ENCODE measurements around the gene HOXB8.

HOXB8 gene

DNA sequence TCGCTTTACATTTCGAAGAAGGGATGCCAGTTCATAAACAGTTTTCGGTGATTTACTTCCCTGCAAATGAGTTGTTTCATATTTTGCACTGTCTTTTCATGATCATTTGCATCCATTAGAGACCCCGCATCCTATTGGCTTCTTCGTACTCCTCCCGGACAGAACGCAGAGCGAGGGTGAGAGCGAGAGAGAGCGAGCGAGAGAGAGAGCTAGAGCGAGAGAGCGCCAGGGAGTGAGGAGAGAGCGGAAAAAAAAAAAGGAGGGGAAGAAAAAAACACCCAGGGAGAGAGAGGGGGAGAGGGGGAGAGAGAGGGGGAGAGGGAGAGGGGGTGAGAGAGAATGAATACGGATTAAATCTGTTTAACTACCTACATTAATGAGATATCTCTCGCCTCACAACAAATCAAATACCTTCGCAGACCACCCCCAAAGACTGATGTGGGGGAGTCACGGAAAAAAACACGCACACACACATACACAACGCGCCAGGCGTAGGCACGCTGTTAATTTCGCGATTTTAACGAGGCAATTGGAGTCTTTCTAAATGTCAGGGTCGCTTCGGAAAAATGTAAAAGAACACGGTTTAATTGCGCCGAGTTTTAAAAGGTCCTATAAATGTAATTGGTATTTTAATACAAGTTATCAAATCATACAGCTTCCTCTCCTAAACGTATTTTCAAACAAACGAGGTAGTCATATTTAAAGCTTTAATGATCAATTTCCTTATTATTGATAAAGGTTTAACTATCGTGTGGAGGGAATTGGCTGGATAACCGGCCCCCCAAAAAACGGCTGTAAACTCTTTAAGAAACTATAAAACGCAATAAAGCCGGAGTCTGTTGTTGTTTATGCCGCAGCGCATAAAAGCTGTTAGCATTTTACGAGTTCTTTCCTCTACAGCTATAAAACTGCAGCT, at the start of gene HOXB8:
Gene HOXB8, minus strand, starts transcription at position 246 of the 916 bp plus-strand sequence. CDS start 588 bp downstream, outside the sequence.
- no peak for DNase-seq (ENCODE audit: low read depth in 3 of 3)

- DNase-seq (ENCODE audit: low read depth in 3 of 3): no peak
These were observed 48.2 kb upstream of the HOXB8 start for GRCh38 chr17:48663134-48663924.

GRCh38 chr17:48655913-48656312, 40.8 kb upstream of the HOXB8 start:
- DNase-seq (ENCODE audit: low read depth in 3 of 3): no peak

- DNase-seq (ENCODE audit: low read depth in 3 of 3): no peak
These were observed 34.6 kb upstream of the HOXB8 start for GRCh38 chr17:48649741-48650140.

DNA sequence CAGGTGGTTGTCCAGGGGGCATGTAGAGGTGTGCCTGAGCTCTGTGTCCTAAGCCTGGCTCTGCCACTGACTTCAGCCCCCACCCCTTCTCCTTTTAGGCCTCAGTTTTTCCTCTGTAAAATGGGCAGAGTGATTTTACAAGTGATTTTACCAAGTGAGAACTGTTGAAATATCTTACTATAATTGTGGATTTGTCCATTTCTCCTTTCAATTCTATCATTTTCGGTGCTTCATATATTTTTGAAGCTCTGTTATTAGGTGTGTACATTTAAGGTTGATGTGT, 32.8 kb upstream of the HOXB8 start:
- DNase-seq (ENCODE audit: low read depth in 3 of 3): no peak

DNA sequence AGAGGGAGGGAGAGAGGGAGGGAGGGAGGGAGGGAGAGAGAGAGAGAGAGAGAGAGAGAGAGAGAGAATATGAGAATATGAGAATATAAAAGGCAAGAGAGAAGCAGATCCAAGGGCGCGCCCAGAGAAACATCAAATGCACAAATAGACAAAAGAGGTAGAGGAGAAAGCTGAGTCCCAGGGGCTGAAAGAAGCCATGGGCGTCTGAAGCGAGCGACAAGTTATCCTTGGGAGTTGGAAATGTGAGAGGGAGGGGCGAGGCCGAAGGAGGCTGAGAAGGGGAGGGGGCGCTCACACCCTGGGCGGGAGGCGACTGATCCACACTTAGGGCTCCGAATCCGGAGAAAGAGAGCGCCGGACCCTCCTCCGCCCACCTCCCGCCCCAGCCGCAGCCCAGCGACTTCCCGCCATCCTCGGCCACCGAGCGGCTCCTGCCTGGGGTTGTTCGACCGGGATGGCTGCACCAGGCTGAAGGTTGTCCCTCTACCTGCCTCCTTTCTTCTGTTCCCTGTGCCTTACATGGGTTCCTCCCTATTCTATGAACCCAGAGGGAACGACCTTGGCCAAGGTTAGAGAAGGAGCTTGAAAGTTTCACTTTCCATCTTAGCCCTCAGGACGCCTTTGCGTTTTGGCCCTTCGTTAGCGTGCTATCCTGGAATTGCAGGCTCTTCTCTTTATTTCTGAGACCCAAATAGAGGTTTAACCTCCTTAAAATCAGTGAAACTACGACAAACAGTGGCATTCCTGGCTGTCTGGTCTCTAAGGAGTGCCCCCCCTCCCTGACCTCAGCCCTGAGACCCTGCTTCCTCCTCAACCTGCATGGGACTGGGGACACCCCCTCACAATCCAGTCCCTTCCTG, 32.2 kb upstream of the HOXB8 start:
- no peak for DNase-seq (ENCODE audit: low read depth in 3 of 3)

DNA sequence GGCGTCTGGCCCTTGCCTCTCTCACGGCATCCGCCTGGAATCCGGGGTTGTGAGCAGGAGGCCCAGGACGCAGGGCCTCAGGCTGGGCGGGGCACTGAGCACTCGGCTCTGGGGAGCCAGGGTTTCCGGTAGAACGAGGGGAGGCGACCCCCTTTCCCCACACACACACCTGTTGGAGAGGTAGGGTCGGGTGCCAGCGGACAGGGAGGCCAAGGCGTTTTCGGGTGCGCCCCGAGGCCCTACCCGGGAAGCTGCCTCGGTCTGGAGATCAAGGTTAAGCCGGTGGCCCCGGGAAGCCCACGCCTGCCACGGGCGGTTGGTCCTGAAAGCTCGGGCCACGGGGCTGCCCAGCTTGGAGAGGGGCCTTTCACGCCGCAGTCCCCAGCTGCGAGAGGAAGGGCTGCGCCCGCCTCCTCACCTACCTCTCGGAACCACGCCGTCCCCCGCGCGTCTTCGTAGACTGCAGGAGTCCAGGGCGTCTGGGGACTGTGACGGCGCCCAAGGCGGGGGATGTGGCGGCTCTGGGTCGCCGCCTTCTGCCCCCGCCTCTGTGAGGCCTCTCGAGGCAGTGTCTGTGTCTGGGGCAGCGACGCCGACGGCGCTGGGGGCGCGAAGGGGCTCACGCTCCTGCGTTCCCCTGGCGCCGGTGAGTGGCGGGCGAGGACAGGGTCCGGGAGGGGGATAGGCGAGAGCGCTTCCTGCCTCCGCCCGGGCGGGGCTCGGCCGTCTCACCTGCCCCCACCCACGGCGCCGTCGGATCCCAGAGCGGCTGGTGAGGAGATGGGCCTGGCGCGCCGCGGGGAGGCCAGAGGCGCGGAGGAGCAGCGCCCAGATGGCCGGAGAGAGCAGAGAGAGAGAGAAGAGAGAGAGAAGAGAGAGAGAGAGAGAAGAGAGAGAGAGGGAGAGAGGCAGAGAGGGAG, 31.4 kb upstream of the HOXB8 start:
- DNase-seq (ENCODE audit: low read depth in 3 of 3): peak in 1 of 3 experiments; percentile 17

- DNase-seq (ENCODE audit: low read depth in 3 of 3): no peak
These were observed 30.6 kb upstream of the HOXB8 start for GRCh38 chr17:48645639-48646182.

DNA sequence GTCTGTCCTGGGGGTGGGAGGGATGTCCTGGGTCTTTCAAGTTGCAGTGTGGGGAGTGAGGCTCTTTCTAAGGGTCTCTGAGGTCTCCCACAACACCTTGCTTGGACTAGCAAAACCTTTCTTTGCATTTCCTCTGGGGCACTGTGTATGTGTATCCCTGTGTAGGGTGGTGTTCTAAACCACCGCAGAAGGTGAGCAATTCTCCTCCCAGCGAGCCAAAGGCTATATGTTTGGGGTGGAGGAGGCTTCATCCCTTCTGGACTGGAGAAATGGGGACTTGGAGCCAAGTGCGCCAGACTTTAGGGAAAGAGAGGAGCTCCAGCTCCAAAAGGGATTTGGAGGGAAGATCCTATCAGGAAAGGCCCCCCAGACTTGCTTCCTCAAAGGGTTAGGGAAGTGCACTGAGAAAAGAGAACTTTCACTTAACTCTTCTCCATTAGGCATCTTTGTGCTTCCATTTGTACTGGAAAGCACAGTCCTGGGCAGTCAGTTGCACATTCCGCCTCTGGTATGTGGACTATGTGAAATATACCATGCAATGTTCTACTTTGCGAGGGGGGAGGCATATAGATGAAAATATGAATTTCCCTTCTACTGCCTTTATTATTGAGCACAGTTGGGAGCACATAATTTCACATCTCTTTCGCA, 29.9 kb upstream of the HOXB8 start:
- no peak for DNase-seq (ENCODE audit: low read depth in 3 of 3)

GRCh38 chr17:48644159-48644558, 29.1 kb upstream of the HOXB8 start:
- DNase-seq (ENCODE audit: low read depth in 3 of 3): no peak

DNA sequence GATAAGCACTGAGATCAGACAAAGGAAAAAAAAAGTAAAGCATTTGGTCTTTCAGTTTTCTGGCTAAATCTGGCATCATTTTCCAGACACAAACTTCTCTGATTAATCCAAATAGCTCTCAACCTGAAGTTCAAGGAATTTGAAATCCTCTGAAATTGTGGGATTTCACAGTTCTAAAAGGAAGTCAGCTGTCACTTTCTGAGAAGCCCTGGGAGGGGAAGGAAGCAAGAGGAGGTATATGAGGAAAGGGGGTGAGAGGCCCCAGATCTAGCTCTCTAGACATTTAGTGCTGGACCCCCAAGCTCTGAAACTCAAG, 28.6 kb upstream of the HOXB8 start:
- no peak for DNase-seq (ENCODE audit: low read depth in 3 of 3)

GRCh38 chr17:48642843-48643696, 28.0 kb upstream of the HOXB8 start:
- DNase-seq (ENCODE audit: low read depth in 3 of 3): no peak

DNA sequence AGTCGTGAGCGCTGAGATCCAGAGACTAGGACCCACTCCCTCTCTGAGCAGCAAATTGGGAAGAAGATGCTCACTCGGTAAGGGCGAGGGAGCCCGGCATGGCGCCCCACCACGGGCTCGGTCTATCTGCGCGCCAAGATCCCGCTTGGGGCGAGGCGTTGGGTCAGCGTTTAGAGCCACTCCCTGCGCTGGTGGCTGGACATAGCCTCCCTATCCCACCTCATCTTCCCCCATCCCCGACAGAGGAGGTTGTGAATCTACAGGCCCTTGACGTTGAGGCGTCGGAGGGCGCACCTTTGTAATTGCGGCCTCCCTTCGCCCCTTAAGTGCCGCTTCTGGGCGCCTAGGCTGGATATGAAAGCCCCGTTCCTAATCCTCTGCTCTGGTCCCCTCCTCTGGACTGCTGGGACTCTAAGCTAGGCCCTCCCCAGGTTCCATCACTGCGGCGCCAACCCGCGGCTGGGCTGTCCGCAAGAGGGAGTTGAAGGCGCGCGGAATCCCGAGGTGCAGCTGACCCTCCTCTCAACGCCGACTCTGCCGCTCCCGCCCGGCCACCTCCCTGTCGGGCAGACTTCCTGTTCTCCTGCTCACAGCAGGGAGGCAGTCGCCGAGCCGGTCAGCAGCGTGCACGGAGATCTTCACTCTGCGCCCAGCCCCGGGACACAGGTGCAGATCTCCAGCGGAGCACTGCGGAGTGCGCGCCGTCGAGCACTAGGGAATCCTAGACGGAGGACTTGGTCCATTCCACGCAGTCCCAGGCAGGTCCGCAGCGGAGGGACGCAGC, 27.2 kb upstream of the HOXB8 start:
- DNase-seq (ENCODE audit: low read depth in 3 of 3): no peak

- no peak for DNase-seq (ENCODE audit: low read depth in 3 of 3)
These were observed 26.5 kb upstream of the HOXB8 start for GRCh38 chr17:48641541-48642058.

- DNase-seq (ENCODE audit: low read depth in 3 of 3): no peak
These were observed 25.7 kb upstream of the HOXB8 start for GRCh38 chr17:48640858-48641180.

DNA sequence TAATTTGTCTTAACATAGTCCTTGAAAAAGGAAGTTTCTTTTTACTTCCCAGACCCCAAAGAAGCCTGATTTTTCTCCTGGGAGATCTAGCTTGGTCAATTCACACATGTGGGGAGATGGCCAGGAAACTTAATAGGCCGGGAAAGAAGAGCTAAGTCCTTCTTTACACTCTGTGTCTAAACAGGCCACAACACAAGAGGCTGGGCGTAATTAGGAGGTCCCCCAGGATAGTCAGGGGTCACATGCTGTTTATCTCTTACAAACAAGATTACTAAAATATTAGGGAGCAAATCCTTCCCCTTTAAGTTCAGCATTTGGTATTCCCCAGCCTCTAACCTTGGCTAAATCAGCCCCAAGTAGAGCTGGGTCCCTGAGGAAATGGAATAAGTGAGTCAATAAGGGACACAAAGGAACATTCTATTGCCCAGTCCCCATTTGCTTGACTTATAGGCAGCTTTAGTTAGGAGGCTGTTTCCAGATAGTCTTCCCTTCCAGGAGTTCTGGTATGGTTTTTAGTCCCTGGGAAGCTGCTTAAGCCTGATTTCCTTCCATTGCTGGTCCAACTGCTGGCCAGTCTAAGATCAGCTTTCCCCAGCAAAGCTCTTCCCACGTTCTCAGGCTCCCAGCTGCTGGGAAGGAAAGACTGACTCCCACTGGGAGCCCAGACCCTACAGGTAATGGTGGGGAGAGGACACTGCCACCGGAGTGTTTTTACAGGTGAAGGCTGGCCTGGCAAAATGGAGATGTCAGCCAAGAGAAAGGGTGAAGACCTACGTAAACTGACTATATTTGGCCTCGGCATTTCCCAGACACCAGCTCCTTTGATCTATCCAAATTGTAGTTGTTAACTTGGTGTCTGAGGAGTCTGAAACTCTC, 25.1 kb upstream of the HOXB8 start:
- no peak for DNase-seq (ENCODE audit: low read depth in 3 of 3)

GRCh38 chr17:48639136-48639535, 24.0 kb upstream of the HOXB8 start:
- DNase-seq (ENCODE audit: low read depth in 3 of 3): no peak
